GM12874 (cell line): ENCODE data around the gene WDTC1.

Experiments
- CTCF ChIP-seq: IDR thresholded peaks from 2 replicates; pipeline ENCODE4 v1.5.1; 2011; ENCODE audit warnings: low read depth, mild to moderate bottlenecking, control low read depth, low read length, moderate library complexity; ENCODE audit not compliant: insufficient read depth

WDTC1 gene

GRCh38 chr1:27218736-27219135 is 15.7 kb upstream of the WDTC1 start:
- TF ChIP-seq CTCF, result no peak

DNA sequence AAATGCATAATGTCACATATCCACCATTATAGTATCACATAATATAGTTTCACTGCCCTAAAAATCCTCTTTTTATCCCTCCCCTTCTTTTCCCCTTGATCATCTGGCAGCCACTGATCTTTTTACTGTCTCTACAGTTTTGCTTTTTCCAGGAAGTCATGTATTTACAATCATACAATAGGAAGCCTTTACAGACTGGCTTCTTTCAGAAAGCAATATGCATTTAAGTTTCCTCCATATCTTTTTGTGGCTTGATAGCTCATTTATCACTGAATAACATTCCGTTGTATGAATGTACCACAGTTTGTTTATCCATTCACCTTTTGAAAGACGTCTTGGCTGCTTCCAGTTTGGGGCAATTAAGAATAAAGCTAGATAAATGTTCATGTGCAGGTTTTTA is 14.3 kb upstream of the WDTC1 start:
- no peak for TF ChIP-seq CTCF

DNA sequence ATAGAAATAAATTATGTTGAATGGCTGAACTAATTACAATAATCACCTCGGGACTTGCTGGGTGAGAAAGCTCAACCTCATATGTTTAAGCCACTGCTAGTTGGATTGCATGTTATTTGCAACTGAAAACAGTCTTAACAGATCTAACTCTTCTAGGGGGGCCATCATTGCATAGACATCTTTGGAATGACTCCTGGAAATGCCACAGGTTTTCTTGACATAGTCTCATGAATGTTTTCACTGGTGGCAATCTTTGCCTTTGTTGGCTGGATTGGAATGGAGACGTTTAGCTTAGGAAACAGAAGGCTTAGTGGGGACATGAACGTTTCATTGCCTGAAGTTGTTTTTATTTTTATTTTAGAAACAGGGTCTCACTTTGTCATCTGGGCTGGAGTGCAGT is 8.8 kb upstream of the WDTC1 start:
- TF ChIP-seq CTCF, result no peak

GRCh38 chr1:27227765-27228164 is 6.7 kb upstream of the WDTC1 start:
- no peak for TF ChIP-seq CTCF

GRCh38 chr1:27233667-27234048 is 774 bp upstream of the WDTC1 start:
- TF ChIP-seq CTCF, result no peak

- TF ChIP-seq CTCF, result no peak
Observed at GRCh38 chr1:27235827-27236226, 1.4 kb downstream of the WDTC1 start.

DNA sequence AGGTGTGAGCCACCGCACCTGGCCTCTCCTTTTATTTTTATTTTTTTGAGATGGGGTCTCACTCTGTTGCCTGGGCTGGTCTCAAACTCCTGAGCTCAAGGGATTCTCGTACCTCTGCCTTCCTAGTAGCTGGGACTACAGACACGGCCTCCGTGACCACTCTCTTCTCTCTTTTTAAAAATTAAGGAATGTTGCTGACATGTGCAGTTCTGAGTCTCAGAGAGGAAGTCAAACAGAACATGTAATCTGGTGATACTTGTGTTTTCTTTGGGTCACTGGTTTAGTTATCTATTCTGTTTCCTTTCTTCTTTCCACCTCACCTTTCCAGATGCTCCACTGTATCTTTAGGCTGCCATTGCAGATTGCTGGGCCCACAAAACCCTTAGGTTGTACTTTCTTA is 2.7 kb downstream of the WDTC1 start:
- no peak for TF ChIP-seq CTCF

DNA sequence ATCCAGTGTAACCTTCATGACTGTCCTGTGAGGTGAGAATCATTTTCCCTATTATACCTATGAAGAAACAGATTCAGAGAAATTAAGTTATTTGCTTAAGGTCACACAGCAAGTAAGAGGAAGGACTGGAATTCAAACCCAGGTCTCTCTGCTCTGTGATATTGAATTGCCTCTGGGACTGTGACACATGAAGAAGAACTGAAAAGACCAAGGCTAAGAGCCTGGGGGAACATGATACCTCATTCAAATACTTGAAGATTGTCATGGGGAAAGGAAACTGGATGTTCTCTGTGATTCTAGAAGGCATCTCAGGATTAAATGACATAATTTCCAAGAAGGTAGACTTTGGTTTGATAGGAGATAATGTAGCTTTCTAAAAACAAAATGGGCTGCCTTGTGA is 3.6 kb downstream of the WDTC1 start:
- no peak for TF ChIP-seq CTCF
